HCT116 (cell line): ENCODE data around the gene LDLRAD4. TPM values are rescaled to one million over a fixed set of nuclear protein-coding genes. Genes with fewer than 3 reads are reported as not detected.

Source experiments
- ATAC-seq: fragments of 200-7000 bp; cut with Tn5 transposase; 2 replicates; pipeline ENCODE4 v1.9.1; 2020; ENCODE audit warnings: mild to moderate bottlenecking, moderate library complexity
- BruUV-seq: library from RNA; stranded (reverse); fragments of 400-500 nt; replicated peaks from 2 replicates; lab custom pipeline; 2021; lab: Mats Ljungman, UMichigan
- CTCF ChIA-PET: fragments of 300-600 bp; sonication (Branson Sonifier 250); formaldehyde crosslinking; loops from one replicate; lab custom pipeline; 2021; ENCODE audit warnings: antibody characterized with exemption; lab: Charles Lee
- POLR2A ChIA-PET: fragments of 300-600, 350-600 bp; sonication (Branson Sonifier 250); formaldehyde crosslinking; loops from one replicate; lab custom pipeline; 2021; ENCODE audit warnings: antibody characterized with exemption; lab: Charles Lee
- RAD21 ChIA-PET, 2 experiments: fragments of 300-600 bp; sonication (Branson Sonifier 250); formaldehyde crosslinking; loops; one replicate each; lab custom pipeline; 2023; ENCODE audit warnings: low total read pairs in 2 of 2; ENCODE audit not compliant: uncharacterized antibody in 2 of 2, unreplicated experiment in 2 of 2, low non-redundant PET in 1 of 2; lab: Charles Lee
- DNase-seq: peaks from one replicate; pipeline ENCODE4 v3.0.0-alpha.2; 2010; ENCODE audit warnings: low read depth, low spot score
- H2AFZ ChIP-seq: fragments of 200-600 bp; shearing (Covaris generic), sonication (generic); 2 replicates; pipeline ENCODE4 v1.6.1; 2017; ENCODE audit warnings: low read depth, mixed run types, mixed read lengths, antibody characterized with exemption, low read length; ENCODE audit not compliant: poor library complexity, severe bottlenecking
- H3K27ac ChIP-seq: 2 replicates; pipeline ENCODE4 v1.5.1; 2012; ENCODE audit warnings: low read depth, low read length
- H3K27me3 ChIP-seq: fragments of 200-600 bp; sonication (generic); 2 replicates; pipeline ENCODE4 v1.6.1; 2016; ENCODE audit warnings: mixed run types, low read length, mixed read lengths; ENCODE audit not compliant: insufficient read depth
- H3K36me3 ChIP-seq, 2 experiments: fragments of 200-500 bp in 1 of 2; fragments of 200-600 bp in 1 of 2; sonication (Bioruptor generic) in 1 of 2; sonication (generic) in 1 of 2; 2 replicates each; pipeline versions ENCODE4 v1.5.1 to v1.6.1; 2014 to 2016; ENCODE audit warnings: low read length in 2 of 2, inconsistent platforms in 1 of 2, mixed read lengths in 1 of 2, mixed run types in 1 of 2; ENCODE audit not compliant: insufficient read depth in 2 of 2, control insufficient read depth in 1 of 2
- H3K4me1 ChIP-seq, 2 experiments: fragments of 200-600 bp in 1 of 2; sonication (generic) in 1 of 2; 2 replicates each; pipeline versions ENCODE4 v1.5.1 to v1.6.1; 2012 to 2017; ENCODE audit warnings: low read length in 2 of 2, inconsistent platforms in 1 of 2, mild to moderate bottlenecking in 1 of 2, mixed read lengths in 1 of 2, mixed run types in 1 of 2, moderate library complexity in 1 of 2; ENCODE audit not compliant: insufficient read depth in 2 of 2, control insufficient read depth in 1 of 2
- H3K4me2 ChIP-seq: fragments of 200-600 bp; sonication (generic); 2 replicates; pipeline ENCODE4 v1.6.1; 2017; ENCODE audit warnings: mixed run types, low read length, mixed read lengths
- H3K4me3 ChIP-seq, 2 experiments: fragments of 200-600 bp in 1 of 2; sonication (generic) in 1 of 2; replicated peaks in 1 of 2; 2 replicates each; pipeline ENCODE4 v1.5.1; 2011 to 2016; ENCODE audit warnings: low read length in 2 of 2, control low read depth in 1 of 2, low read depth in 1 of 2, mild to moderate bottlenecking in 1 of 2, mixed read lengths in 1 of 2, mixed run types in 1 of 2
- H3K79me2 ChIP-seq: fragments of 200-600 bp; sonication (generic); 2 replicates; pipeline ENCODE4 v1.6.1; 2017; ENCODE audit warnings: mild to moderate bottlenecking, mixed run types, low read length, moderate library complexity, mixed read lengths; ENCODE audit not compliant: insufficient read depth
- H3K9ac ChIP-seq: fragments of 200-600 bp; sonication (generic); 2 replicates; pipeline ENCODE4 v1.6.1; 2016; ENCODE audit warnings: low read length, mixed read lengths
- H3K9me2 ChIP-seq: fragments of 200-600 bp; sonication (generic), shearing (Covaris generic); 2 replicates; pipeline ENCODE4 v1.6.1; 2017; ENCODE audit warnings: mixed run types, mild to moderate bottlenecking, moderate library complexity; ENCODE audit not compliant: insufficient read depth
- H3K9me3 ChIP-seq, 2 experiments: fragments of 200-500 bp in 1 of 2; fragments of 200-600 bp in 1 of 2; sonication (Bioruptor generic) in 1 of 2; sonication (generic) in 1 of 2; 2 replicates each; pipeline ENCODE4 v1.6.1; 2014 to 2017; ENCODE audit warnings: low read length in 2 of 2, mixed read lengths in 2 of 2, inconsistent platforms in 1 of 2, low read depth in 1 of 2, mild to moderate bottlenecking in 1 of 2, mixed run types in 1 of 2, moderate library complexity in 1 of 2; ENCODE audit not compliant: control insufficient read depth in 1 of 2, insufficient read depth in 1 of 2
- H4K20me1 ChIP-seq: fragments of 200-600 bp; sonication (generic), shearing (Covaris generic); 2 replicates; pipeline ENCODE4 v1.6.1; 2017; ENCODE audit warnings: mixed run types, mild to moderate bottlenecking, moderate library complexity; ENCODE audit not compliant: insufficient read depth
- SIN3A ChIP-seq: IDR thresholded peaks from 2 replicates; pipeline ENCODE4 v1.6.1; 2012; ENCODE audit warnings: low read depth
- SP1 ChIP-seq: IDR thresholded peaks from 2 replicates; pipeline ENCODE4 v1.6.1; 2012; ENCODE audit warnings: low read depth
- TCF7L2 ChIP-seq: IDR thresholded peaks from 2 replicates; pipeline ENCODE4 v1.7.0; 2011; ENCODE audit warnings: borderline replicate concordance, inconsistent platforms; ENCODE audit not compliant: insufficient read depth, insufficient read length; ENCODE audit errors: extremely low read depth
- YY1 ChIP-seq: IDR thresholded peaks from 2 replicates; pipeline ENCODE4 v1.6.1; 2011; ENCODE audit warnings: low read length, low read depth, moderate library complexity, mild to moderate bottlenecking; ENCODE audit not compliant: insufficient replicate concordance; ENCODE audit errors: extremely low read depth
- ZNF274 ChIP-seq: fragments of 200-500 bp; sonication (Bioruptor generic); IDR thresholded peaks from 2 replicates; pipeline ENCODE4 v1.6.1; 2014; ENCODE audit warnings: mild to moderate bottlenecking, low read depth, low read length, inconsistent platforms
- intact Hi-C: fragments of 100-400 bp; cut with micrococcal nuclease; formaldehyde crosslinking; loops from 2 replicates; pipeline ENCODE4 v1.10.0; 2022
- total RNA-seq: library from RNA; stranded (reverse); gene quantifications from one replicate; pipeline ENCODE4 v1.2.1, GENCODE V29; 2021; ENCODE audit not compliant: unreplicated experiment
- TF ChIP-seq, protein P1 (sequence below): IDR thresholded peaks from 2 replicates; pipeline ENCODE4 v1.6.1; 2011; ENCODE audit warnings: mild to moderate bottlenecking, low read length, moderate library complexity; ENCODE audit not compliant: insufficient replicate concordance; ENCODE audit errors: extremely low read depth
- TF ChIP-seq, protein P2 (sequence below): IDR thresholded peaks from 2 replicates; pipeline ENCODE4 v1.6.1; 2012; ENCODE audit warnings: low read depth

Gene LDLRAD4
- total RNA-seq, 1 experiment from 2014 or later: 1.2 TPM

DNA sequence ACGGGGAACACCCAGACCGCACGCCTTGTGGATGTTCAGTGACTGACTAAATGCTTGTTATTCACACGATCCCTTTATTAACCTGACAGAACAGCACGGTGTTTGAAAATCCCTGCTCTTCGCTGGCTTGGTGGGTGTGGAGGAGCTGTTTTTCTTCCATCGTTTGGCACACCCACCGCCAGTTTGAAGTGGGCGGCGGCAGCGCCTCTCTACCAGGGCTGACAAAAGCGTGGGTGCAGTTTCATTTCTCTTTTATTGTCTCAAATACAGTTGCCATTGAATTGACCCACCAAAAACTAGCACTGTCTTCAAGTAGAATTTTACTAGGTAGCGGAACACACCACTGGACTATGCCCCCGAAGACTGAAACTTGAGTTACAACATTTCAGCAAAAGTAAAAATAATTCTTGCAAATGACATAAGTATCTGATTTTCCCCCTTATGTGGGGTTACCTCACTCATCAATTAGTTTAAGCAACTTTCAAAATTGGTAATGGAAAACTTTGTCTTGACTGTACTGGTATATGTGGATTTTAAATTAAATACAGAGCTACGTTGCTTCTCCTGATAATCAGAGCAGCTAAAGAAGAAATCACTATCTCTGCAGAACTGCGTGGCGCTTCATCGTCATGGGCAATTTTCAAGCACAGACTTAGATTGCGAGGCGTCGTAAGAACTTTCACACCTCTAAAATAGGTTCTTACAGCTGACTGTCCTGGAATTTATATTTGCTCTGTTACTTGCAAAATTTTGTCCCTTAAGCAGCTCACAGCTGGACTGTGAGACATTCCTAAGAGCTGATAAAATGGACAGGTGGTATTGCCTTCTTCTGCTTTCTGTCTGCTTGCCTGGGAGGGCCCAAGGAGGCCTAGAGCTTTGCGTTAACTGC lies 60.9 kb downstream of the LDLRAD4 start:
- H3K27ac ChIP-seq: no peak overlapping the region
- no peak overlapping the region for H3K4me3 ChIP-seq
- POLR2A ChIA-PET: no interaction called here
- H3K9me2 ChIP-seq: no peaks in the 10 kb centered on the region
- H2AFZ ChIP-seq: no peak overlapping the region
- H3K4me2 ChIP-seq: no peak overlapping the region
- intact Hi-C loops: no loop called here
- no peaks in the 10 kb centered on the region for H3K9me3 ChIP-seq
- BruUV-seq: no TSS peak
- no peak for TF ChIP-seq YY1
- no peak for TF ChIP-seq ZNF274
- TF ChIP-seq SP1: no peak
- no peak for TF ChIP-seq SIN3A
- TF ChIP-seq, protein P1, sequence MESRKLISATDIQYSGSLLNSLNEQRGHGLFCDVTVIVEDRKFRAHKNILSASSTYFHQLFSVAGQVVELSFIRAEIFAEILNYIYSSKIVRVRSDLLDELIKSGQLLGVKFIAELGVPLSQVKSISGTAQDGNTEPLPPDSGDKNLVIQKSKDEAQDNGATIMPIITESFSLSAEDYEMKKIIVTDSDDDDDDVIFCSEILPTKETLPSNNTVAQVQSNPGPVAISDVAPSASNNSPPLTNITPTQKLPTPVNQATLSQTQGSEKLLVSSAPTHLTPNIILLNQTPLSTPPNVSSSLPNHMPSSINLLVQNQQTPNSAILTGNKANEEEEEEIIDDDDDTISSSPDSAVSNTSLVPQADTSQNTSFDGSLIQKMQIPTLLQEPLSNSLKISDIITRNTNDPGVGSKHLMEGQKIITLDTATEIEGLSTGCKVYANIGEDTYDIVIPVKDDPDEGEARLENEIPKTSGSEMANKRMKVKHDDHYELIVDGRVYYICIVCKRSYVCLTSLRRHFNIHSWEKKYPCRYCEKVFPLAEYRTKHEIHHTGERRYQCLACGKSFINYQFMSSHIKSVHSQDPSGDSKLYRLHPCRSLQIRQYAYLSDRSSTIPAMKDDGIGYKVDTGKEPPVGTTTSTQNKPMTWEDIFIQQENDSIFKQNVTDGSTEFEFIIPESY: no peak
- TF ChIP-seq, protein P2, sequence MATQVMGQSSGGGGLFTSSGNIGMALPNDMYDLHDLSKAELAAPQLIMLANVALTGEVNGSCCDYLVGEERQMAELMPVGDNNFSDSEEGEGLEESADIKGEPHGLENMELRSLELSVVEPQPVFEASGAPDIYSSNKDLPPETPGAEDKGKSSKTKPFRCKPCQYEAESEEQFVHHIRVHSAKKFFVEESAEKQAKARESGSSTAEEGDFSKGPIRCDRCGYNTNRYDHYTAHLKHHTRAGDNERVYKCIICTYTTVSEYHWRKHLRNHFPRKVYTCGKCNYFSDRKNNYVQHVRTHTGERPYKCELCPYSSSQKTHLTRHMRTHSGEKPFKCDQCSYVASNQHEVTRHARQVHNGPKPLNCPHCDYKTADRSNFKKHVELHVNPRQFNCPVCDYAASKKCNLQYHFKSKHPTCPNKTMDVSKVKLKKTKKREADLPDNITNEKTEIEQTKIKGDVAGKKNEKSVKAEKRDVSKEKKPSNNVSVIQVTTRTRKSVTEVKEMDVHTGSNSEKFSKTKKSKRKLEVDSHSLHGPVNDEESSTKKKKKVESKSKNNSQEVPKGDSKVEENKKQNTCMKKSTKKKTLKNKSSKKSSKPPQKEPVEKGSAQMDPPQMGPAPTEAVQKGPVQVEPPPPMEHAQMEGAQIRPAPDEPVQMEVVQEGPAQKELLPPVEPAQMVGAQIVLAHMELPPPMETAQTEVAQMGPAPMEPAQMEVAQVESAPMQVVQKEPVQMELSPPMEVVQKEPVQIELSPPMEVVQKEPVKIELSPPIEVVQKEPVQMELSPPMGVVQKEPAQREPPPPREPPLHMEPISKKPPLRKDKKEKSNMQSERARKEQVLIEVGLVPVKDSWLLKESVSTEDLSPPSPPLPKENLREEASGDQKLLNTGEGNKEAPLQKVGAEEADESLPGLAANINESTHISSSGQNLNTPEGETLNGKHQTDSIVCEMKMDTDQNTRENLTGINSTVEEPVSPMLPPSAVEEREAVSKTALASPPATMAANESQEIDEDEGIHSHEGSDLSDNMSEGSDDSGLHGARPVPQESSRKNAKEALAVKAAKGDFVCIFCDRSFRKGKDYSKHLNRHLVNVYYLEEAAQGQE: no peak
- TF ChIP-seq TCF7L2: no peak
- H3K79me2 ChIP-seq: no peaks in the 10 kb centered on the region
- no peaks in the 10 kb centered on the region for H4K20me1 ChIP-seq
- DNase-seq (no peak), ATAC-seq (no peak)
- CTCF ChIA-PET: no interaction called here
- no peaks in the 10 kb centered on the region for H3K4me1 ChIP-seq
- H3K27me3 ChIP-seq: peaks cover 3% of the 10 kb centered on the region; the same call in 1 of the 2 replicates
- no peaks in the 10 kb centered on the region for H3K36me3 ChIP-seq
- RAD21 ChIA-PET: no interaction called here
- H3K9ac ChIP-seq: no peak overlapping the region
